Endothelial cell of umbilical vein (primary cell): ENCODE data around the gene UQCRHL. TPM values are rescaled to one million over a fixed set of nuclear protein-coding genes. Genes with fewer than 3 reads are reported as not detected.
A peak's percentile ranks its signal among the peaks of the same experiment; 100 is the strongest.
"Not testable (repeated sequence)": the region's sequence is repeated elsewhere in the genome, so short reads cannot be mapped to it uniquely, and the experiment has no call there.

Source experiments
- Bru-seq: library from RNA; stranded (reverse); fragments of 400-500 nt; gene quantifications from one replicate; lab custom pipeline; 2021; lab: Mats Ljungman, UMichigan
- BruChase-seq, 2 experiments: library from RNA; stranded (reverse); fragments of 400-500 nt; gene quantifications; one replicate each; lab custom pipeline; 2021; lab: Mats Ljungman, UMichigan
- BruUV-seq: library from RNA; stranded (reverse); fragments of 400-500 nt; replicated peaks from 2 replicates; lab custom pipeline; 2021; lab: Mats Ljungman, UMichigan
- CTCF ChIA-PET: fragments of 300-600, 350-600 bp; sonication (Branson Sonifier 250); formaldehyde crosslinking; loops from one replicate; lab custom pipeline; 2021; ENCODE audit warnings: antibody characterized with exemption, inconsistent platforms; lab: Charles Lee
- POLR2A ChIA-PET: fragments of 300-600, 350-600 bp; sonication (Branson Sonifier 250); formaldehyde crosslinking; loops from one replicate; lab custom pipeline; 2021; ENCODE audit warnings: antibody characterized with exemption, inconsistent platforms; lab: Charles Lee
- DNase-seq: peaks from one replicate; pipeline ENCODE4 v3.0.0-alpha.2; 2011; ENCODE audit warnings: low read depth, low spot score
- FAIRE-seq: peaks from 2 replicates; lab custom pipeline; 2011; peaks lifted over from hg19 to GRCh38; lab: Jason Lieb, UNC
- H2AFZ ChIP-seq: 2 replicates; pipeline ENCODE4 v1.6.0; 2012; ENCODE audit warnings: low read depth, low read length, control low read depth, inconsistent platforms
- H3K27ac ChIP-seq: 2 replicates; pipeline ENCODE4 v1.5.1; 2011; ENCODE audit warnings: low read depth, mild to moderate bottlenecking, control low read depth, low read length, moderate library complexity; ENCODE audit not compliant: insufficient read depth
- H3K27me3 ChIP-seq, 2 experiments: 2 replicates each; pipeline versions ENCODE4 v1.6.0 to v1.6.1; 2011; ENCODE audit warnings: low read length in 2 of 2, mixed read lengths in 1 of 2; ENCODE audit not compliant: control insufficient read depth in 2 of 2, insufficient read depth in 2 of 2
- H3K36me3 ChIP-seq, 2 experiments: 2 replicates in 1 of 2; 3 replicates in 1 of 2; pipeline ENCODE4 v1.5.1; 2011; ENCODE audit warnings: low read length in 2 of 2, mild to moderate bottlenecking in 1 of 2, moderate library complexity in 1 of 2; ENCODE audit not compliant: control insufficient read depth in 2 of 2, insufficient read depth in 2 of 2; ENCODE audit errors: extremely low read depth in 1 of 2
- H3K4me1 ChIP-seq: 3 replicates; pipeline ENCODE4 v1.5.1; 2011; ENCODE audit warnings: mild to moderate bottlenecking, low read length; ENCODE audit not compliant: control insufficient read depth, insufficient read depth; ENCODE audit errors: extremely low read depth
- H3K4me2 ChIP-seq: 2 replicates; pipeline ENCODE4 v1.6.1; 2011; ENCODE audit warnings: low read length, control low read depth, mixed read lengths; ENCODE audit not compliant: insufficient read depth
- H3K4me3 ChIP-seq, 3 experiments: fragments of 200-600 bp in 1 of 3; sonication (generic), shearing (Covaris generic) in 1 of 3; replicated peaks in 1 of 3; 2 replicates each; pipeline ENCODE4 v1.5.1; 2011 to 2016; ENCODE audit warnings: control low read depth in 3 of 3, low read length in 3 of 3, mild to moderate bottlenecking in 2 of 3, inconsistent platforms in 1 of 3, low read depth in 1 of 3, moderate library complexity in 1 of 3; ENCODE audit not compliant: insufficient read depth in 1 of 3
- H3K79me2 ChIP-seq: 2 replicates; pipeline ENCODE4 v1.6.0; 2012; ENCODE audit warnings: low read length, inconsistent platforms; ENCODE audit not compliant: control insufficient read depth, insufficient read depth
- H3K9ac ChIP-seq: replicated peaks from 2 replicates; pipeline ENCODE3; 2011; ENCODE audit warnings: low read length, control low read depth; ENCODE audit not compliant: insufficient read depth; ENCODE audit errors: extremely low read depth
- H3K9me1 ChIP-seq: replicated peaks from 3 replicates; pipeline ENCODE4 v1.6.0; 2011; ENCODE audit warnings: mild to moderate bottlenecking, low read length; ENCODE audit not compliant: control insufficient read depth, insufficient read depth; ENCODE audit errors: extremely low read depth
- H3K9me3 ChIP-seq: replicated peaks from 2 replicates; pipeline ENCODE4 v1.5.1; 2012; ENCODE audit warnings: low read length, inconsistent platforms; ENCODE audit not compliant: control insufficient read depth, insufficient read depth
- H4K20me1 ChIP-seq: replicated peaks from 2 replicates; pipeline ENCODE3; 2011; ENCODE audit warnings: mild to moderate bottlenecking, low read length; ENCODE audit not compliant: control insufficient read depth, insufficient read depth; ENCODE audit errors: extremely low read depth
- EZH2 ChIP-seq: IDR thresholded peaks from 2 replicates; pipeline ENCODE4 v1.6.1; 2012; ENCODE audit warnings: borderline replicate concordance, low read depth, mild to moderate bottlenecking, moderate library complexity, low read length, inconsistent platforms; ENCODE audit not compliant: severe bottlenecking
- FOS ChIP-seq: IDR thresholded peaks from 2 replicates; pipeline ENCODE4 v1.6.1; 2011; ENCODE audit warnings: mild to moderate bottlenecking, low read length, moderate library complexity, borderline replicate concordance; ENCODE audit not compliant: insufficient read depth
- GATA2 ChIP-seq: IDR thresholded peaks from 2 replicates; pipeline ENCODE4 v1.7.0; 2011; ENCODE audit warnings: low read depth, mild to moderate bottlenecking, moderate library complexity, mixed read lengths, low read length; ENCODE audit not compliant: insufficient read length, insufficient read depth
- JUN ChIP-seq: IDR thresholded peaks from 2 replicates; pipeline ENCODE4 v1.6.1; 2011; ENCODE audit warnings: borderline replicate concordance, low read depth; ENCODE audit not compliant: insufficient read length, insufficient read depth
- MYC ChIP-seq: IDR thresholded peaks from one replicate; pipeline ENCODE4 v1.6.1; 2011; ENCODE audit warnings: mild to moderate bottlenecking, low read depth, low read length
- POLR2A ChIP-seq: IDR thresholded peaks from 2 replicates; pipeline ENCODE4 v1.6.1; 2012; ENCODE audit warnings: low read depth, mild to moderate bottlenecking, control low read depth, low read length
- POLR2AphosphoS5 ChIP-seq: IDR thresholded peaks from 2 replicates; pipeline ENCODE4 v1.6.1; 2012; ENCODE audit warnings: low read depth, mild to moderate bottlenecking, control low read depth, low read length, moderate library complexity; ENCODE audit not compliant: insufficient read depth
- dilution Hi-C: fragments of 300-500 bp; cut with MboI; formaldehyde crosslinking; loops from one replicate; pipeline ENCODE4 v1.15.0; 2019; ENCODE audit warnings: low sequenced_read_pairs; ENCODE audit not compliant: extremely low pct_ligation_motif_present
- intact Hi-C: fragments of 100-400 bp; cut with micrococcal nuclease; formaldehyde crosslinking; loops from one replicate; pipeline ENCODE4 v1.10.0; 2022
- long read RNA-seq: library from polyadenylated mRNA; stranded (forward); transcript quantifications from one replicate; pipeline ENCODE4 v2.0.0, GENCODE V29; 2021
- polyA minus RNA-seq, 3 experiments: library from RNA; depleted of rRNA, polyadenylated mRNA; stranded (reverse); fragments of >200 nt; gene quantifications; 1 replicate in 1 of 3; 2 replicates in 2 of 3; pipeline ENCODE4 v1.2.3, GENCODE V29; 2011
- polyA plus RNA-seq, 4 experiments: library from polyadenylated mRNA; depleted of rRNA in 3 of 4; stranded (reverse) in 3 of 4; unstranded in 1 of 4; fragments of >200 nt; gene quantifications; 2 replicates each; pipeline versions ENCODE4 v1.2.1 to v1.2.3, GENCODE V29; 2011 to 2012; ENCODE audit warnings: missing spikeins in 1 of 4
- total RNA-seq: library from RNA; stranded (reverse); gene quantifications from 2 replicates; pipeline ENCODE4 v1.2.3, GENCODE V29; 2021
- TF ChIP-seq, protein P1 (sequence below), 2 donors: IDR thresholded peaks; 1 replicate in 1 of 2; 2 replicates in 1 of 2; pipeline ENCODE4 v1.5.1; 2011; ENCODE audit warnings: low read length in 2 of 2, mild to moderate bottlenecking in 2 of 2, moderate library complexity in 2 of 2, control low read depth in 1 of 2, inconsistent platforms in 1 of 2, low read depth in 1 of 2; ENCODE audit not compliant: insufficient read depth in 1 of 2; ENCODE audit errors: extremely low read depth in 1 of 2
- TF ChIP-seq, protein P2 (sequence below): IDR thresholded peaks from 2 replicates; pipeline ENCODE4 v1.6.1; 2011; ENCODE audit not compliant: insufficient read depth, insufficient read length

The UQCRHL gene
- total RNA-seq: 1.4 and 1.8 TPM in 2 replicates
- 0.64 and 0.92 TPM in 2 replicates for polyA plus RNA-seq
- polyA plus RNA-seq (2011; cell fraction: cytosol; rRNA removed): 1.8 and 2.2 TPM in 2 replicates
- polyA plus RNA-seq (2011; cell fraction: nucleus; rRNA removed): 0.90 and 1.3 TPM in 2 replicates
- 3.3 and 8.5 TPM in 2 replicates for polyA plus RNA-seq (2012)
- 0.24 and 0.70 TPM in 2 replicates for polyA minus RNA-seq
- polyA minus RNA-seq (2011; cell fraction: cytosol; rRNA and poly(A)+ RNA removed): 2.8 TPM
- polyA minus RNA-seq (2011; cell fraction: nucleus; rRNA and poly(A)+ RNA removed): 0.29 and 0.48 TPM in 2 replicates
- Bru-seq, nascent RNA: percentile 29 among the genes with signal in this experiment
- percentile 58 among the genes with signal in this experiment for BruChase-seq, experiment 1, labeled RNA remaining after a 6-hour chase
- BruChase-seq, experiment 2, labeled RNA remaining after a 2-hour chase: percentile 40 among the genes with signal in this experiment
- long read RNA-seq: 0 reads

DNA sequence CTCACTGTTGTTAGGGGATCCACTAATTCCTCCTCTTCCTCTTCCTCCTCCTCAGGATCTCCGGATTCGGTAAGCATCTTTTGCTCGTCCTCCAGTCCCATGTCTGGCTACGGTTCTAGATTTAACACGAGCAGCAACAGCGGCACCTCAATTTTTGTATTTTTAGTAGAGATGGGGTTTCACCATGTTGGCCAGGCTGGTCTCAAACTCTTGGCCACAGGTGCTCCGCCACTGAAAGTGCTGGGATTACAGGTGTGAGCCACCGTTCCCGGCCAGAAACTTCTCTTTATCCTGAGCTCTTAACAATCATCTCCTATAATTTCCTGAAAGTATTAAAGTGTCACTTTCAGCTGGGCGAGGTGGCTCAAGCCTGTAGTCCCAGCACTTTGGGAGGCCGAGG lies at the start of gene UQCRHL:
TSS of gene UQCRHL (minus strand) at position 101 of the 400 bp plus-strand sequence. CDS start at position 101, 0 bp downstream.
- BruUV-seq, dilution Hi-C loops, H2AFZ ChIP-seq, FAIRE-seq, H3K9me3 ChIP-seq, H3K4me1 ChIP-seq, H3K4me3 ChIP-seq, H3K9me1 ChIP-seq, H3K9ac ChIP-seq, H3K27ac ChIP-seq, H3K27me3 ChIP-seq, H4K20me1 ChIP-seq, intact Hi-C loops, H3K79me2 ChIP-seq, DNase-seq, H3K4me2 ChIP-seq, H3K36me3 ChIP-seq, POLR2A ChIA-PET: not testable (repeated sequence)
- CTCF ChIA-PET: interaction anchor here (1.7 kb wide), 1 partner anchor 8 kb away, joined by 5 read pairs; no protein-coding TSS in a partner anchor

DNA sequence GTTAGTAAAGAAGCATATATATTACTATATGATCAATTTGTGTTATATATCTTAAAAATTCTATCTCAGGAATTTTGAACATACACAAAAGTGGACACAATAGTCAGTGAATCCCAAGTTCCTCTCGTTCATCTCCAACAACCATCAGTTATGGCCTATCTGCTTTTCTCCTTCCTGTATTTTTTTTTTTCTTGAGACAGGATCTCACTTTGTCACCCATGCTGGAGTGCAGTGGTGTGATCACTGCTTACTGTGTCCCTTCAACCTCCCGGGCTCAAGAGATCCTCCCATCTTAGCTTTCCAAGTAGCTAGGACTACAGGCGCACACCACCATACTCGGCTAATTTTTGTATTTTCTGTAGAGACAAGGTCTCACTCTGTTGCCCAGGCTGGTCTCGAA lies 49.4 kb upstream of the UQCRHL start:
- H3K9me3 ChIP-seq: no peaks in the 10 kb centered on the region
- no peak overlapping the region for H3K27ac ChIP-seq
- H3K4me1 ChIP-seq: peaks cover 3% of the 10 kb centered on the region
- no TSS peak for BruUV-seq
- FAIRE-seq (no peak), DNase-seq (no peak)
- ChIA-PET POLR2A (no interaction called here), CTCF (no interaction called here)
- no peaks in the 10 kb centered on the region for H3K9me1 ChIP-seq
- TF ChIP-seq, protein P1, sequence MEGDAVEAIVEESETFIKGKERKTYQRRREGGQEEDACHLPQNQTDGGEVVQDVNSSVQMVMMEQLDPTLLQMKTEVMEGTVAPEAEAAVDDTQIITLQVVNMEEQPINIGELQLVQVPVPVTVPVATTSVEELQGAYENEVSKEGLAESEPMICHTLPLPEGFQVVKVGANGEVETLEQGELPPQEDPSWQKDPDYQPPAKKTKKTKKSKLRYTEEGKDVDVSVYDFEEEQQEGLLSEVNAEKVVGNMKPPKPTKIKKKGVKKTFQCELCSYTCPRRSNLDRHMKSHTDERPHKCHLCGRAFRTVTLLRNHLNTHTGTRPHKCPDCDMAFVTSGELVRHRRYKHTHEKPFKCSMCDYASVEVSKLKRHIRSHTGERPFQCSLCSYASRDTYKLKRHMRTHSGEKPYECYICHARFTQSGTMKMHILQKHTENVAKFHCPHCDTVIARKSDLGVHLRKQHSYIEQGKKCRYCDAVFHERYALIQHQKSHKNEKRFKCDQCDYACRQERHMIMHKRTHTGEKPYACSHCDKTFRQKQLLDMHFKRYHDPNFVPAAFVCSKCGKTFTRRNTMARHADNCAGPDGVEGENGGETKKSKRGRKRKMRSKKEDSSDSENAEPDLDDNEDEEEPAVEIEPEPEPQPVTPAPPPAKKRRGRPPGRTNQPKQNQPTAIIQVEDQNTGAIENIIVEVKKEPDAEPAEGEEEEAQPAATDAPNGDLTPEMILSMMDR (IDR thresholded peaks at IDR 0.05; ENCODE audit: extremely low read depth in 1 of 2, insufficient read depth in 1 of 2, low read depth in 1 of 2, low read length in 2 of 2): no peak
- no peak for TF ChIP-seq POLR2AphosphoS5
- no peak for TF ChIP-seq JUN
- TF ChIP-seq GATA2: no peak
- TF ChIP-seq POLR2A: no peak
- TF ChIP-seq MYC: no peak
- TF ChIP-seq, protein P2, sequence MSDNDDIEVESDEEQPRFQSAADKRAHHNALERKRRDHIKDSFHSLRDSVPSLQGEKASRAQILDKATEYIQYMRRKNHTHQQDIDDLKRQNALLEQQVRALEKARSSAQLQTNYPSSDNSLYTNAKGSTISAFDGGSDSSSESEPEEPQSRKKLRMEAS: no peak
- no peak for TF ChIP-seq EZH2
- no peak for TF ChIP-seq FOS
- H4K20me1 ChIP-seq: peaks cover 3% of the 10 kb centered on the region
- intact Hi-C loops: no loop called here
- H3K9ac ChIP-seq: no peak overlapping the region
- H3K36me3 ChIP-seq: no peaks in the 10 kb centered on the region
- no peaks in the 10 kb centered on the region for H3K27me3 ChIP-seq
- no peak overlapping the region for H2AFZ ChIP-seq
- H3K4me2 ChIP-seq: no peak overlapping the region
- no peak overlapping the region for H3K4me3 ChIP-seq
- peaks cover 91% of the 10 kb centered on the region for H3K79me2 ChIP-seq
- dilution Hi-C loops: no loop called here
